GM12891 (cell line): ENCODE measurements around the gene SULT2B1.
"Not testable (repeated sequence)": the region's sequence is repeated elsewhere in the genome, so short reads cannot be mapped to it uniquely, and the experiment has no call there.

Source experiments
- DNase-seq: peaks from one replicate; pipeline ENCODE4 v3.0.0; 2011; ENCODE audit warnings: low spot score; ENCODE audit not compliant: insufficient read length
- FAIRE-seq: peaks from 2 replicates; lab custom pipeline; 2011; peaks lifted over from hg19 to GRCh38; lab: Jason Lieb, UNC
- PAX5 ChIP-seq: IDR thresholded peaks from 2 replicates; pipeline ENCODE4 v1.6.1; 2011; ENCODE audit warnings: low read length, moderate library complexity, mild to moderate bottlenecking; ENCODE audit not compliant: insufficient read depth, severe bottlenecking
- POLR2A ChIP-seq: IDR thresholded peaks from 2 replicates; pipeline ENCODE4 v1.6.1; 2011; ENCODE audit warnings: low read depth, low read length, control low read depth
- POLR2AphosphoS5 ChIP-seq: IDR thresholded peaks from 2 replicates; pipeline ENCODE4 v1.6.1; 2011; ENCODE audit warnings: low read depth, low read length, control low read depth
- POU2F2 ChIP-seq: IDR thresholded peaks from 2 replicates; pipeline ENCODE4 v1.6.1; 2011; ENCODE audit warnings: low read depth, mild to moderate bottlenecking, control low read depth, low read length, moderate library complexity
- SPI1 ChIP-seq: IDR thresholded peaks from 2 replicates; pipeline ENCODE4 v1.6.1; 2011; ENCODE audit warnings: low read depth, low read length, control low read depth
- TAF1 ChIP-seq: IDR thresholded peaks from 2 replicates; pipeline ENCODE4 v1.6.1; 2011; ENCODE audit warnings: low read depth, low read length, control low read depth

Gene SULT2B1

GRCh38 chr19:48627865-48628314 lies 75.9 kb downstream of the SULT2B1 start:
- FAIRE-seq (no peak), DNase-seq (no peak)
- no peak for TF ChIP-seq TAF1
- TF ChIP-seq POLR2A: no peak
- TF ChIP-seq POU2F2: no peak
- no peak for TF ChIP-seq PAX5

GRCh38 chr19:48628486-48629296 lies 76.7 kb downstream of the SULT2B1 start:
- DNase-seq (no peak), FAIRE-seq (no peak)
- TF ChIP-seq SPI1: no peak
- no peak for TF ChIP-seq TAF1
- TF ChIP-seq POU2F2: no peak
- no peak for TF ChIP-seq POLR2A
- TF ChIP-seq PAX5: no peak
- TF ChIP-seq POLR2AphosphoS5: no peak

GRCh38 chr19:48629297-48629598 lies 77.3 kb downstream of the SULT2B1 start:
- FAIRE-seq (no peak), DNase-seq (no peak)
- TF ChIP-seq POLR2A (no peak), POLR2AphosphoS5 (no peak), POU2F2 (no peak), PAX5 (no peak), TAF1 (no peak), SPI1 (no peak)

DNA sequence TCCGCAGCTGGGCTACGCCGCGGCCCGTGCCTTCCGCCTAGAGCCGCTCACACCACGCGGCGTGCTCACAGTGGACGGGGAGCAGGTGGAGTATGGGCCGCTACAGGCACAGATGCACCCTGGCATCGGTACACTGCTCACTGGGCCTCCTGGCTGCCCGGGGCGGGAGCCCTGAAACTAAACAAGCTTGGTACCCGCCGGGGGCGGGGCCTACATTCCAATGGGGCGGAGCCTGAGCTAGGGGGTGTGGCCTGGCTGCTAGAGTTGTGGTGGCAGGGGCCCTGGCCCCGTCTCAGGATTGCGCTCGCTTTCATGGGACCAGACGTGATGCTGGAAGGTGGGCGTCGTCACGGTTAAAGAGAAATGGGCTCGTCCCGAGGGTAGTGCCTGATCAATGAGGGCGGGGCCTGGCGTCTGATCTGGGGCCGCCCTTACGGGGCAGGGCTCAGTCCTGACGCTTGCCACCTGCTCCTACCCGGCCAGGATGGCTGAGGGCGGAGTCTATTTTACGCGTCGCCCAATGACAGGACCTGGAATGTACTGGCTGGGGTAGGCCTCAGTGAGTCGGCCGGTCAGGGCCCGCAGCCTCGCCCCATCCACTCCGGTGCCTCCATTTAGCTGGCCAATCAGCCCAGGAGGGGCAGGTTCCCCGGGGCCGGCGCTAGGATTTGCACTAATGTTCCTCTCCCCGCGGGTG lies 77.8 kb downstream of the SULT2B1 start:
- no peak for TF ChIP-seq PAX5
- TF ChIP-seq SPI1: no peak
- no peak for TF ChIP-seq POLR2A
- TF ChIP-seq POU2F2: no peak
- no peak for TF ChIP-seq POLR2AphosphoS5
- no peak for TF ChIP-seq TAF1
- DNase-seq: no peak
- no peak for FAIRE-seq

GRCh38 chr19:48630296-48631063 lies 78.5 kb downstream of the SULT2B1 start:
- TF ChIP-seq SPI1 (no peak), PAX5 (no peak), POU2F2 (no peak), POLR2A (no peak), POLR2AphosphoS5 (no peak), TAF1 (no peak)
- DNase-seq: no peak
- FAIRE-seq: no peak

DNA sequence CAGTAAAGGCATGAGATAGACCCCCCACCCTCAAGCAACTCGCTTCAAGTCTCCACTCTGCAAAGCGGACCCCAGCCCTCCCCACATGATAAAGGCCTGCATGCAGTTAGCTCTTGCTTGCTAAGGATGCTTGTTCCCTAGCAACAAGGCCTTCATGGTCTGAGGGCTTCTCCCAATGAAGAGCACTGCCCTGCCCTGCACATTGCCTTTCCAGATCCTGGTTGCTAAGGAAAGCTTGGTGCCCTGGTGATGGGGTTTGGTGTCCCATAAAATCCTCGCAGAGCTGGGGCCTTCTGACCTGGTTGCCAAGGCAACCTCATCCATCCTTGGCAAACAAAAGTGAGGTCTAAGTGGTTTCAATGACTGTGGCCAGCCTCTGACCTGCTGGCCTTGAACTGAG lies 79.3 kb downstream of the SULT2B1 start:
- FAIRE-seq: no peak
- no peak for DNase-seq
- TF ChIP-seq POLR2A: no peak
- no peak for TF ChIP-seq TAF1
- no peak for TF ChIP-seq SPI1
- TF ChIP-seq PAX5: no peak
- no peak for TF ChIP-seq POU2F2
- TF ChIP-seq POLR2AphosphoS5: no peak; the same call in 1 of the 2 replicates

DNA sequence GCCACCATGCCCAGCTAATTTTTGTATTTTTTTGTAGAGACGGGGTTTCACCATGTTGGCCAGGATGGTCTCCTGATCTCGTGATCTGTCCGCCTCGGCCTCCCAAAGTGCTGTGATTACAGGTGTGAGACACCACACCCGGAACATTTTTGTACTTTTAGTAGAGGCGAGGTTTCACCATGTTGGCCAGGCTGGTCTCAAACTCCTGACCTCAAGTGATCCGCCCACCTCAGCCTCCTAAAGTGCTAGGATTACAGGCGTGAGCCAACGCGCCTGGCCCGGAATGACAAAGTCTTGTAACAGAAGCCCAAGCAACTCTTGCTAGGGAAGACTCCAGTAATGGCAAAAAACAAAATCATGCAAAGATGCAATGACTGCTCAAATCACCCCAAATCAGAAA lies 80.3 kb downstream of the SULT2B1 start:
- not testable (repeated sequence) for DNase-seq, FAIRE-seq

- FAIRE-seq (no peak), DNase-seq (no peak)
- TF ChIP-seq POLR2AphosphoS5 (no peak), POU2F2 (no peak), SPI1 (no peak), PAX5 (no peak), POLR2A (no peak), TAF1 (no peak)
These were observed 80.7 kb downstream of the SULT2B1 start for GRCh38 chr19:48632692-48633147.
